ENCODE measurements around the gene POTEH. TPM values are rescaled to one million over a fixed set of nuclear protein-coding genes. Genes with fewer than 3 reads are reported as not detected.
"Not testable (repeated sequence)": the region's sequence is repeated elsewhere in the genome, so short reads cannot be mapped to it uniquely, and the experiment has no call there.

The POTEH gene
- not detected for total RNA-seq

DNA sequence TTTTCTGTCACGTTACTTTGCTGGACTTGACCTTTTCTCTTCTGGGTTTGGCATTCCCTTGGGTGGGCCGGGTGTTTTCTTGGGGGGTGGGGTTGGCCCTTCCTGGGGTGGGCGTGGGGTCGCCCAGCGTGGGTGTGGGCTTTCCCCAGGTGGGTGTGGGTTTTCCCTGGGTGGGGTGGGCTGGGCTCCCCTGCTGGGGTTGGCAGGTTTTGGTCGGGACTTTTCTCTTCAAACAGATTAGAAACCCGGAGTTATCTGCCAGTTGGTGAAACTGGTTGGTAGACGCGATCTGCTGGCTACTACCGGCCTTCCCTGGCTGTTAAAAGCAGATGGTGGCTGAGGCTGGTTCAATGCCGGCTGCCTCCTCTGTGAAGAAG is at the start of gene POTEH:
Gene POTEH (plus strand): TSS at position 278 of the 377 bp plus-strand sequence. CDS start 52 bp downstream, at position 330.
- H3K4me1 ChIP-seq (ENCODE audit: insufficient read depth, low read length); H3K9me3 ChIP-seq (ENCODE audit: low read depth, low read length); H3K4me3 ChIP-seq (ENCODE audit: low read length); H3K27me3 ChIP-seq (ENCODE audit: insufficient read depth, low read length): not testable (repeated sequence)

DNA sequence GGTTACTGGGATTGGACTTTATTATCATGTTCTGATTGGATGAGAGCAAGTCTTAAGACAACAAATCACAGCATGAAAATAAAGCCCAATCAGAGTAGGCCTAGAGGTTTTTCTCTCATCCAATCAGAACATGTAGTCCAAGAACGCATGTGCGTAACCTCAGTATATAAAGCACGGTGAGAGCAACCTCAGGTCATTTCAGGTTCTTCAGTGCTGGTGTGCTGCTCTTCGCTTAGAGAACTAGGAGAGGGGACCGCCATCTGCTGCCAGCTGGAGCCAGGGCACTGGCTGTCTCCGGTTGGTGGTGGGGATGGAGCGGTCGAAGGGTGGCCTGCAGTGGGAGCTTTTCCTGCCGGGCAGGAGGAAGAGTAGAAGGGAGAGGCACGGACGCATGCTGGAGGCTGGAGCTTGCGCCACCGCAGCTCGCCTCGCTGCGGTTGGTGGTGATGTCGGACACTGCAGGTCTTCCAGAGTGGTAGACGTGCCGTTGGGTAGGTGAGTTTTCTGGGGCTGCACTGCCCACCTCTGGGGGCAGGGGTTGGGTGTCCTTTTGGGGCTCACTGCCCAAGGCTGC is 47.5 kb upstream of the POTEH start:
- not testable (repeated sequence) for H3K4me1 ChIP-seq (ENCODE audit: insufficient read depth, low read length); H3K4me3 ChIP-seq (ENCODE audit: low read length)

DNA sequence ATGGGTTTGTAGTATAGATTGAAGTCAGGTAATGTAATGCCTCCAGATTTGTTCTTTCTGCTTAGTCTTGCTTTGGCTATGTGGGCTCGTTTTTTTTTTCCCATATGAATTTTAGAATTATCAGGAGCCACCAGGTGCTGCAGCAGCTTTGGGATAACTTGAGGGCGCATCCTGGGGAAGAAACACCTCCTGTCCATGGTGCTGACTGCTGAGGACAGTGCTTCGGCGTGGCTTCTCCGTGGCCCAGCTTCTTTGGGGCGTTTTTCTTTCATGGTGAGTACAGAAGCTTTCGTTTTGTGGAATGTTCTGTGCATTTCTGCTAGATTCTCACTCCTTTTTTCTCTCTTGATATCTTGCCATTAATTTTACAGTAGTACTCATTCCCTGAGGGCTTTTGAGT is 37.9 kb upstream of the POTEH start:
- H3K4me1 ChIP-seq (ENCODE audit: insufficient read depth, low read length); H3K27me3 ChIP-seq (ENCODE audit: insufficient read depth, low read length); H3K9me3 ChIP-seq (ENCODE audit: low read depth, low read length); H3K4me3 ChIP-seq (ENCODE audit: low read length): not testable (repeated sequence)

More for the DNA sequence above, 47.5 kb upstream of the POTEH start:
- H3K27me3 ChIP-seq (ENCODE audit: insufficient read depth, low read length); H3K9me3 ChIP-seq (ENCODE audit: low read depth, low read length): not testable (repeated sequence)

DNA sequence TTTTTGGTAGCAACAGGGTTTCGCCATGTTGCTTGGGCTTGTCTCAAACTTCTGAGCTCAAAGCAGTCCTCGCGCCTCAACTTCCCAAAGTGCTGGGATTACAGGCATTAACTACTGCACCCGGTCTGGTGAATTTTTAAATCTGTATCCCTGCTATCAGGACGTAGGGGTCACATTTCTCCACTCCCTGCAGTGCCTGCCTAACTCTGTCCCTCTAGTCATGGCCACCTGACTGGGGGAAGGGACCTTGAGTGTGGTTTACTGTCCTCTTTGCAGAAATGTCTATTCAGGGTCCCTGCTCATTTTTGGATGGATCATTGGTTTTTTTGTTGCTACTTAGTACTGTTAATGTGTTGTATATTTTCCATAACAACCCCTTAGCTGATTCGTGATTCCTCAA is 37.1 kb upstream of the POTEH start:
- H3K27me3 ChIP-seq (ENCODE audit: insufficient read depth, low read length); H3K4me1 ChIP-seq (ENCODE audit: insufficient read depth, low read length); H3K9me3 ChIP-seq (ENCODE audit: low read depth, low read length); H3K4me3 ChIP-seq (ENCODE audit: low read length): not testable (repeated sequence)

DNA sequence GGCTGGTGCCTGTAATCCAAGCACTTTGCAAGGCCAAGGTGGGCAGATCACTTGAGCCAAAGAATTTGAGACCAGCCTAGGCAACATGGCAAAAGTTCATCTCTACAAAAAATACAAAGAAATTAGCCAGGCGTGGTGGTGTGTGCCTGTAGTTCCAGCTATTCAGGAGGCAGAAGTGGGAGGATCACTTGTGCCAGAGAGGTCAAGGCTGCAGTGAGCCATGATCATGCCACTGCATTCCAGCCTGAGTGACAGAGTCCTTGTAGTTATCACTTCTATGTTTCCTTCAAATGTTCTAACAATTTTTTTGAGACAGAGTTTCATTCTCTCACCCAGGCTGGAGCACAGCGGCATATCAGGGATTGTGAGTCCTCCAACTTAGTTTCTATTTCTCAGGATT is 36.6 kb upstream of the POTEH start:
- not testable (repeated sequence) for H3K27me3 ChIP-seq (ENCODE audit: insufficient read depth, low read length); H3K4me1 ChIP-seq (ENCODE audit: insufficient read depth, low read length); H3K4me3 ChIP-seq (ENCODE audit: low read length); H3K9me3 ChIP-seq (ENCODE audit: low read depth, low read length)

DNA sequence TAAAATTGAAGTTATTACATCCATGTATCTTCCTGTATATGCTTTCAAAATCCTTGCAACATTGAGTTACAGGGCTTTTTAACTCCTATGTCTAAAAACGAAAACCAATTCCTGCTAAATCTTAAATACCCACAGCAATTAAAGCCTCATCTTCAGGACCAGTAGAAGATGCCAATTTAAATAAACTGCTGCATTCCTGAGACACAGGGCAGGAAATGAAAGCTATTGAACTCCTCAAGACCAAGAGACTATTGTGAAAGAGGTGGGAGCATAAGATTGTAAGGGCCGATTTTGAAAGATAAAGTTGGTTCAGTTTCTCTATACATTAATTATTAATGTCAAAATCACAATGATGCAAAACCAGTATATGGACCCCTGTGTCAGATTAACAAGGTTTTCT is 28.7 kb upstream of the POTEH start:
- not testable (repeated sequence) for H3K4me3 ChIP-seq (ENCODE audit: low read length); H3K9me3 ChIP-seq (ENCODE audit: low read depth, low read length); H3K4me1 ChIP-seq (ENCODE audit: insufficient read depth, low read length); H3K27me3 ChIP-seq (ENCODE audit: insufficient read depth, low read length)

DNA sequence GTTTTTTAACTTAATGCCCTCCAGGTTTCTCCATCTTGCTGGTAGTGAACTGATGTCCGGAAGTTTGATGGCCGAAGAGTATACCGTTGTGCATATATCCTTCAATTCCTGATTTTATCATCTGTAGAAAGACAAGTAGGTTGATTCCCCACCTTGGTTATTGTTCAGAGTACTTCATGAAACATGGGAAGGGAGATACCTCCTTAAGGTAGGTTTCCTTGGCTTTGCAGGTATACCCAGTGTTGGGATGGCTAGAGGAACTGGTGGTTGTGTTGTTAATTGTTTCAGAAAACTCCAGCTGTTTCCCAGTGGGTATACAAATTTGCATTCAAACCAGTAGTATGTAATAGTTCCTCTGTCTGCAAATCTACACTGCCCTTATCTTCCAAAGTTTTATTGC is 25.1 kb upstream of the POTEH start:
- not testable (repeated sequence) for H3K4me1 ChIP-seq (ENCODE audit: insufficient read depth, low read length); H3K27me3 ChIP-seq (ENCODE audit: insufficient read depth, low read length); H3K4me3 ChIP-seq (ENCODE audit: low read length); H3K9me3 ChIP-seq (ENCODE audit: low read depth, low read length)

DNA sequence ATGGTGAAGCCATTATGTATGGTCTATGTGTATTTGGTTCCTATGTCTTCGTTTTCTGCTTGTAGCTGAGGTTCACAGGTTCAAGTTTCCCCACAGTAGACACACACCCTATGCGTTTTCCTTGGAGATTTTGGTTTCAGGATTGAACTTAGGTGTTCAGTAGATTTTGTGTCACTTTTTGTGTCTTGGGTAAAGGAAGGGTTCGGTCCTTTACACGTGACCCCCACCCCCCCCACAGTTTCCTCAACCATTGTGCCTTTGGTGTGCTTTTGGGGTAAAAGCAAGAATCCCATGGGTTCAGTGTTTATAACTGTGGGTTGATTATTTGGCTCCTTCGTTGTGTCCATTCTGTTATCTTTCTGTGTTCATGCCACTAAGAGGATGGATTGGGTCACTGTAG is 24.3 kb upstream of the POTEH start:
- H3K4me3 ChIP-seq (ENCODE audit: low read length); H3K4me1 ChIP-seq (ENCODE audit: insufficient read depth, low read length); H3K27me3 ChIP-seq (ENCODE audit: insufficient read depth, low read length); H3K9me3 ChIP-seq (ENCODE audit: low read depth, low read length): not testable (repeated sequence)

DNA sequence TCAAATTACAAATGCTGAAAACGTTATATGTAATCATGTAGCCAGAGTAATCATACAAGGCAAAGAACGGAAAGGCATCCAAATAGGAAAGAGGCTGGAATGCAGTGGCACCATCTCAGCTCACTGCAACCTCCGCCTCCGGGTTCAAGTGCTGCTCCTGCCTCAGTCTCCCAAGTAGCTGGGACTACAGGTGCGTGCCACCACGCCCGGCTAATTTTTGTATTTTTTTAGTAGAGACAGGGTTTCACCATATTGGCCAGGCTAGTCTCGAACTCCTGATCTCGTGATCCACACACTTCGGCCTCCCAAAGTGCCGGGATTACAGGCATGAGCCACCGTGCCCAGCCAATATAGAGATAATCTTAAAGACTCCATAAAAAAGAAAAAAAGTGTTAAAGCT is 20.4 kb upstream of the POTEH start:
- H3K4me1 ChIP-seq (ENCODE audit: insufficient read depth, low read length); H3K9me3 ChIP-seq (ENCODE audit: low read depth, low read length); H3K4me3 ChIP-seq (ENCODE audit: low read length); H3K27me3 ChIP-seq (ENCODE audit: insufficient read depth, low read length): not testable (repeated sequence)

DNA sequence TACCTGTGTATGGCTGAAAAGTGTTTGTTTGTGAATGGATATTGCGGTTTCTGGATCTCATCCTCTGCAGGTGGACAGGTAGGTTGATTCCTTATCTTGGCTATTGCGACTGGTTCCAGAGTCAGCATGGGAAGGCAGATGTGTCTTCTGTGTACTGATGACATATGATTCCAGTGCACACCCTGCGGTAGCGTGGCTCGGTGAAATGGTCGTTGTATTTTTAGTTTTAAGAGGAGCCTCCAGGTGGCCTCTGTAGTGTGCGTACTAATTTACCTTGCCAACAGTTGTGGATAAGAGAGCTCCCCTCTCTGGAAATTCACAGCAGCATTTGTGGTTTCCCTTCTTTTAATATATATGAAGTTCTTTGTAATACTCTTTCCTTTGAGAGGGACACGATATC is 10.1 kb upstream of the POTEH start:
- not testable (repeated sequence) for H3K9me3 ChIP-seq (ENCODE audit: low read depth, low read length); H3K27me3 ChIP-seq (ENCODE audit: insufficient read depth, low read length); H3K4me1 ChIP-seq (ENCODE audit: insufficient read depth, low read length)

DNA sequence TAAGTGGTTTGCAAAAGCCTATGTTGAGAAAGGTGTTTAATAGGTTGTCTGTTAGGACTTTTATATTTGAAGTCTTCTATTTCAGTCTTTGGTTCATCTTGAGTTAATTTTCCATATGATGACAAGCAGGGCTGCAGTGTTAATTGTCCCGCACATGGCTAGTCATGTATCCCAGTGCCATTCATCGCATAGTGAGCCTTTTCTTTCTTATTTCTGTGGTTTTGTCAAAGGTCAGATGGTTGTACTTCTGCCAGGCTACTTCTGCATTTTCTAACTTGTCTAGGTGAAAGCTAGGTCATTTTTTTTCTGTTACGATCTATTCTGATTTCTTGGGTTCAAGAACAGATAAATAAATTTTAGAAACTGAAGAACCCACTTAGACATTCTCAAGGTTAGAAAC is 5.7 kb upstream of the POTEH start:
- H3K27me3 ChIP-seq (ENCODE audit: insufficient read depth, low read length); H3K4me1 ChIP-seq (ENCODE audit: insufficient read depth, low read length); H3K4me3 ChIP-seq (ENCODE audit: low read length); H3K9me3 ChIP-seq (ENCODE audit: low read depth, low read length): not testable (repeated sequence)

More for the DNA sequence above, 10.1 kb upstream of the POTEH start:
- H3K4me3 ChIP-seq (ENCODE audit: low read length) = not testable (repeated sequence)

DNA sequence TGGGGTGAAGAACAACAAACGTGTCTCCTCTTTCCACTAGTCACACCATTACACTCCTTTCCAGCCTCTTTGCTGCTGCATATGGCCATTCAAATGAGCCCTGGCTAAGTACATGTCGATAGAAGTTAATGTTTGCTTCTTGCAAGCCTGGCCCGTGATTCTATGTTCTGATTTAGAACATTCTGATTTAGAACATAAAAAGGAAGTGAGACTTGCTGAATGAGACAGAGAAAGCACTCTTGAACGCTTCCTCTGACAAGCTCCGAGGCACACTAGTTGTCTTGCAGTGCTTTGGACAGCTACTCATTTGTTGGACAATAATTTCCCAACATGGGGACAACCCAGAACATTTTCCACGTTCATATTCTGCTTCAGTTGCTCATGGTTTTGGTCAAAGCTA is 5.1 kb upstream of the POTEH start:
- H3K27me3 ChIP-seq (ENCODE audit: insufficient read depth, low read length); H3K9me3 ChIP-seq (ENCODE audit: low read depth, low read length); H3K4me3 ChIP-seq (ENCODE audit: low read length); H3K4me1 ChIP-seq (ENCODE audit: insufficient read depth, low read length): not testable (repeated sequence)

DNA sequence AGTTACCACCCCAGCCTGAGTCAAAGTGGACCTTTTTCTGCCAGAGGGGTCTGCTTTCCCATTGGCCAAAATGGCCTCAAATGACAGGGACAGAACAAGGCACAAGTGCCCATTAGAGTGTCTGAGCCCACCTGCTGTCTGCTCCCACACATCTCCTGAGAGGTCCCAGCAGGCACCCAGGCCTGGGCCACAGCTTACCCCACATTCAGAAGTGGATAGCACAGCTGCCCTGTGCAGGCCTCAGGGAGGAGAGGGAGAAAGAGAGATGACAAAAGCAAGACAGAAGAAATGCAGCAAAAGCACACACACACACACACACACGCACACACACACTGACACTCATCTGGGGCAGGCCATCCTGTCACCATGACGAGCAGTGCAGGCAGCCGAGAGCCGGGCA is 4.2 kb upstream of the POTEH start:
- not testable (repeated sequence) for H3K4me3 ChIP-seq (ENCODE audit: low read length); H3K27me3 ChIP-seq (ENCODE audit: insufficient read depth, low read length); H3K4me1 ChIP-seq (ENCODE audit: insufficient read depth, low read length); H3K9me3 ChIP-seq (ENCODE audit: low read depth, low read length)

DNA sequence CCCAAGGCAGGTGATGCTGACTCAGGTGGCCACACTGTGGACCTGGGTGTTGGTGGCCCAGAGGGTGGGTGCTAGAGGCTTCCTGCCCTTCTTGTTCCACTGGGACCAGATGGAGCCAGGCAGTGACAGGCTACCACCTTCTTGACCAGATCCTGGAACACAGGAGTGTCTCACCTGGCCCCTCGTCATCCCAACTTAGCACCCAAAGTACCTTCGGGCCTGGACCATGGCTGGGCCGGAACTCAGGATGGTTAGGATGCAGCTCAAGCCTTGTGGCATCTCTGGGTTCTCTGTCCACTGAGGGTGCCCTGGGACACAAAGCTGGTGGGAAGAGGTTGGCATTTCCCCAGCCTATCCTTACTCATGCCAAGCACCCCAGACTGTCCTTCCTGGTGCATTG is 2.7 kb upstream of the POTEH start:
- not testable (repeated sequence) for H3K27me3 ChIP-seq (ENCODE audit: insufficient read depth, low read length); H3K4me1 ChIP-seq (ENCODE audit: insufficient read depth, low read length); H3K4me3 ChIP-seq (ENCODE audit: low read length); H3K9me3 ChIP-seq (ENCODE audit: low read depth, low read length)

DNA sequence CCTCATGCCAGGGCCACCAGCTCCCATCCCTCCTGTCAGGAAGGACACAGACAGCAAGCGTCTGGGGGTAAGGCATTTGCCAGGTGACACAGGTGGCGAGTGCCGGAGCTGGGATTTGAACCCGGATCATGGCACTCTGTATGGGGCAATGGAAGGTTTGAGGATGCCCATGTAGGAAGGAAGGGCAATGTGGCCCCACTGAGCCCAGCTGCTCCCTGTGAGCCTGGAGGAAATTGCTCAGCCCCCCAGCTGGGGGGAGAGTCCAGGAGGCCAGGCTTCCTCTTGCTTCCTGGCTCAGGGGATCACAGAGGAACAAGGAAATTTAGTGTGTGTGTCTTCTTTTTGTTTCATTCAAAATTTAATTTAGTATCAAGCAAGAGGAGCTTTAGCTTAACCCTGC is 2.1 kb upstream of the POTEH start:
- H3K4me1 ChIP-seq (ENCODE audit: insufficient read depth, low read length); H3K4me3 ChIP-seq (ENCODE audit: low read length); H3K27me3 ChIP-seq (ENCODE audit: insufficient read depth, low read length); H3K9me3 ChIP-seq (ENCODE audit: low read depth, low read length): not testable (repeated sequence)

DNA sequence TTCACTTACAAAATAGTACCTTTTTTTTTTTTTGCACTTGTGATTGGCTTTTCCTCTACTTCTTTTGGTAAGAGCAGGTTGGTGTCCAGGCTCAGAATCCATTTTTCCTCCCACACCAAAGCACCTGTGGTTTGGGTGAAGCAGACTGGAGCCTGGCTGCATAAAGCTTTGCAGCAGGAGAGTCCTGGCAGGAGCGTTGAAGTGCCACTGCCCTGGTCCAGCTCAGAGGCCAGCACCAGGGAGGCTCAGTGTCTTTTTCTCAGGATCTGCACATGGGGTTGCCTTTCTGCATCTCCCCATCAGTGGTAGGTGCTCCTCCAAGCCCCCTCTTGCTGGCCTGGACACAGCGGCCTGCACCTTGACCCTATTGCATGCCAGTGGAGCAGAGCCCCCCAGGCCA is 1.7 kb upstream of the POTEH start:
- not testable (repeated sequence) for H3K4me1 ChIP-seq (ENCODE audit: insufficient read depth, low read length)

More for the DNA sequence above, 1.7 kb upstream of the POTEH start:
- H3K4me3 ChIP-seq (ENCODE audit: low read length); H3K9me3 ChIP-seq (ENCODE audit: low read depth, low read length); H3K27me3 ChIP-seq (ENCODE audit: insufficient read depth, low read length): not testable (repeated sequence)
